Tibial nerve (tissue), 4 donors: ENCODE results near the gene DCTN4.

Source experiments
- CTCF ChIP-seq, 5 experiments: fragments of 200-600 bp in 3 of 5; fragments of 450-650 bp in 2 of 5; sonication (generic) in 3 of 5; IDR thresholded peaks; one replicate each; pipeline ENCODE4 v1.5.1; 2016 to 2019; ENCODE audit warnings: antibody characterized with exemption in 5 of 5, mild to moderate bottlenecking in 3 of 5, moderate library complexity in 2 of 5
- EP300 ChIP-seq, 2 donors: sonication (generic); formaldehyde crosslinking; IDR thresholded peaks; one replicate each; pipeline ENCODE4 v1.6.1; 2017; ENCODE audit warnings: antibody characterized with exemption in 2 of 2, mild to moderate bottlenecking in 1 of 2
- POLR2A ChIP-seq, 2 donors: fragments of 450-650 bp; IDR thresholded peaks; one replicate each; pipeline ENCODE4 v1.6.1; 2017; ENCODE audit warnings: antibody characterized with exemption in 2 of 2, mild to moderate bottlenecking in 2 of 2, moderate library complexity in 2 of 2

GRCh38 chr5:150787656-150788055 is 28.8 kb upstream of the DCTN4 start:
- no peak for TF ChIP-seq CTCF (IDR thresholded peaks at IDR 0.05)
- no peak for TF ChIP-seq POLR2A (IDR thresholded peaks at IDR 0.05)
- TF ChIP-seq EP300 (IDR thresholded peaks at IDR 0.05): no peak
